Measurements from ENCODE around the gene MAGI1.

GRCh38 chr3:65749066-65749465 lies 289.7 kb downstream of the MAGI1 start:
- no peak for TF ChIP-seq ZNF281 (CRISPR knock-in tag; IDR thresholded peaks at IDR 0.05)
- TF ChIP-seq CTCF (IDR thresholded peaks at IDR 0.05): no peak
- no peak for TF ChIP-seq MXD4 (CRISPR knock-in tag; IDR thresholded peaks at IDR 0.05; ENCODE audit: borderline replicate concordance)

Measured in WTC11 (cell line).